Measurements from ENCODE around the gene SUSD5.

- no peak for TF ChIP-seq POLR2AphosphoS5 (IDR thresholded peaks at IDR 0.05)
- TF ChIP-seq, protein P1, sequence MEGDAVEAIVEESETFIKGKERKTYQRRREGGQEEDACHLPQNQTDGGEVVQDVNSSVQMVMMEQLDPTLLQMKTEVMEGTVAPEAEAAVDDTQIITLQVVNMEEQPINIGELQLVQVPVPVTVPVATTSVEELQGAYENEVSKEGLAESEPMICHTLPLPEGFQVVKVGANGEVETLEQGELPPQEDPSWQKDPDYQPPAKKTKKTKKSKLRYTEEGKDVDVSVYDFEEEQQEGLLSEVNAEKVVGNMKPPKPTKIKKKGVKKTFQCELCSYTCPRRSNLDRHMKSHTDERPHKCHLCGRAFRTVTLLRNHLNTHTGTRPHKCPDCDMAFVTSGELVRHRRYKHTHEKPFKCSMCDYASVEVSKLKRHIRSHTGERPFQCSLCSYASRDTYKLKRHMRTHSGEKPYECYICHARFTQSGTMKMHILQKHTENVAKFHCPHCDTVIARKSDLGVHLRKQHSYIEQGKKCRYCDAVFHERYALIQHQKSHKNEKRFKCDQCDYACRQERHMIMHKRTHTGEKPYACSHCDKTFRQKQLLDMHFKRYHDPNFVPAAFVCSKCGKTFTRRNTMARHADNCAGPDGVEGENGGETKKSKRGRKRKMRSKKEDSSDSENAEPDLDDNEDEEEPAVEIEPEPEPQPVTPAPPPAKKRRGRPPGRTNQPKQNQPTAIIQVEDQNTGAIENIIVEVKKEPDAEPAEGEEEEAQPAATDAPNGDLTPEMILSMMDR (IDR thresholded peaks at IDR 0.05), result no peak
- no peak for TF ChIP-seq POLR2A (IDR thresholded peaks at IDR 0.05)
- no peak for TF ChIP-seq EP300 (IDR thresholded peaks at IDR 0.05; ENCODE audit: low read depth)
Measured at GRCh38 chr3:33229947-33230346, 11.3 kb upstream of the SUSD5 start.
